Fibroblast of pulmonary artery (primary cell): ENCODE measurements around the gene PDZD8.

ENCODE experiments used
- DNase-seq: peaks from one replicate; pipeline ENCODE4 v3.0.0-alpha.2; 2010; ENCODE audit warnings: low read depth
- H3K4me3 ChIP-seq: replicated peaks from 2 replicates; pipeline ENCODE4 v1.5.1; 2011; ENCODE audit warnings: low read depth, mild to moderate bottlenecking, control low read depth, low read length, moderate library complexity
- TF ChIP-seq, protein P1 (sequence below): IDR thresholded peaks from 2 replicates; pipeline ENCODE4 v1.5.1; 2011; ENCODE audit warnings: mild to moderate bottlenecking, control low read depth, low read length, inconsistent platforms; ENCODE audit errors: missing control alignments

PDZD8 gene

DNA sequence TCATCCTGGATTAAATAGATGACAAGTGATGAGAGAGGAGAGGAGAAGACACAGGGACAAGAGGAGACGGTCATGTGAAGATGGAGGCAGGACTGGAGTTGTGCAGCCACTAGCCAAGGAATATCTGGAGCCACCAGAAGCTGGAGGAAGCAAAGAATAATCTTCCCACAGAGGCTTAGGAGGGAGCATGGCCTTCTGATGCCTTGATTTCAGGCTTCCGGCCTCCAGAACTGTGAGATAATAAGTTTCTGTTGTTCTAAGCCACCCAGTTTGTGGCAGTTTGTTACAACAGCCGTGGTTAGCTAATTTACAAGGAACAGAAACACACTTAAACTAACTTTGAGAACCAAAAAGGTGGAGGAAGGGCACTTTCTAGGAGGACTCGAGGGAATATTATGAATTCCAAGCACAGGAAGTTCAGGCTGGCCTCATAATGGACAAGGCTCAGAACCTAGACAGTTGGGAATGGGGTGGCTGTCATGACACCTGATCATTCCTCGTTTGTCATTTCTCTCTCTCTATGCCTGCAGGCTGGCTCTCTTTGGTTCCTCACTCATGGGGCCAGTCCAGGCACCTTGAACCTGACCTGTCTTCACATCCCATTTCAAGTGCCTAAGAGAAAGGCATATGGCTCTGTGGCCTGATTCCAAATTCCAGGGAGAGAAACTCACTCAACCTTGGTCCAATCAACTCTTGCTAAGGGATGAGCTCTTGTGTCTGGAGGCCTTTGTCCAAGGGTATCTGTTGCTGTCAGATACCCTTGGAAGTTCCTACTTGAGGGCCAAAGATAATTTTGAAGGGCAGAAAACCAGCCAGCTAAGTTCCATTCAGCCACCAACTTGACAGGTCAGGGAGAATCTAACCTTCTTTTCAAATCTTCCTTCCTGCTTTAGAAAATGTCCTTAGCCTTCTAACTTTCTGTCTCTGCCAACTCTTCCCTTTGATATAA lies 33.5 kb upstream of the PDZD8 start:
- no peak overlapping the region for H3K4me3 ChIP-seq
- TF ChIP-seq, protein P1, sequence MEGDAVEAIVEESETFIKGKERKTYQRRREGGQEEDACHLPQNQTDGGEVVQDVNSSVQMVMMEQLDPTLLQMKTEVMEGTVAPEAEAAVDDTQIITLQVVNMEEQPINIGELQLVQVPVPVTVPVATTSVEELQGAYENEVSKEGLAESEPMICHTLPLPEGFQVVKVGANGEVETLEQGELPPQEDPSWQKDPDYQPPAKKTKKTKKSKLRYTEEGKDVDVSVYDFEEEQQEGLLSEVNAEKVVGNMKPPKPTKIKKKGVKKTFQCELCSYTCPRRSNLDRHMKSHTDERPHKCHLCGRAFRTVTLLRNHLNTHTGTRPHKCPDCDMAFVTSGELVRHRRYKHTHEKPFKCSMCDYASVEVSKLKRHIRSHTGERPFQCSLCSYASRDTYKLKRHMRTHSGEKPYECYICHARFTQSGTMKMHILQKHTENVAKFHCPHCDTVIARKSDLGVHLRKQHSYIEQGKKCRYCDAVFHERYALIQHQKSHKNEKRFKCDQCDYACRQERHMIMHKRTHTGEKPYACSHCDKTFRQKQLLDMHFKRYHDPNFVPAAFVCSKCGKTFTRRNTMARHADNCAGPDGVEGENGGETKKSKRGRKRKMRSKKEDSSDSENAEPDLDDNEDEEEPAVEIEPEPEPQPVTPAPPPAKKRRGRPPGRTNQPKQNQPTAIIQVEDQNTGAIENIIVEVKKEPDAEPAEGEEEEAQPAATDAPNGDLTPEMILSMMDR, result no peak
- DNase-seq, result no peak

DNA sequence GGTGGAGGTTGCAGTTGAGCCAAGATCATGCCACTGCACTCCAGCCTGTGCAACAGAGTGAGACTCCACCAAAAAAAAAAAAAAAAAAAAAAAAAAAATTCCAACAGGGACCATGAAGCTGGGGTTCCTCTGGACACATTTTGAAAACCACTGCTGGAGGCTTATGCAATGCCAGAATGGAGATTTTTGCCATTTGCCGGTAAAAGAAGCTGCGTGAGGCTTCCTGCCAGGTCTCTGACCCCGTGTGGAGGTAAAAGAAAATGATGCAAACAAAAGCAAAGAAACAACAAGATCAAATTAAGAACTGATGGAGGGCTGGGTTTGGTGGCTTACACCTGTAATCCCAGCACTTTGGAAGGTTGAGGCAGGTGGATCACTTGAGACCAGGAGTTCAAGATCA lies 30.5 kb upstream of the PDZD8 start:
- H3K4me3 ChIP-seq, result no peak overlapping the region
- DNase-seq, result no peak
- TF ChIP-seq, protein P1, result no peak

DNA sequence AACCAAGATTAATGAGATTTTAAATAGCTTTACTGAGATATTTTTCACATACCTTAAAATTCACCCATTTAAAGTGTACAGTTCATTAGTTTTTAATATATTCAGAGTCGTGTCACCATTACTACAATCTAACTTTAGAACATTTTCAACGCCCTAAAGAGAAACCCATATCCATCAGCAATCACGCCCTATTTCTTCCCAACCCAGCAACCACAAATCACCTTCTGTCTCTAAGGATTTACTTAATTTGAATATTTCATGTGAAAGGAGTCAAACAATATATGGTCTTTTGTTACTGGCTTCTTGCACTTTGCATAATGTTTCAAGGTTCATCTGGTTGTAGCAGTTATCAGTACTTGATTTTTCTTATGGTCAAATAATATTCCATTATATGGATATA lies 25.1 kb upstream of the PDZD8 start:
- H3K4me3 ChIP-seq, result no peak overlapping the region
- no peak for DNase-seq
- TF ChIP-seq, protein P1, result no peak

DNA sequence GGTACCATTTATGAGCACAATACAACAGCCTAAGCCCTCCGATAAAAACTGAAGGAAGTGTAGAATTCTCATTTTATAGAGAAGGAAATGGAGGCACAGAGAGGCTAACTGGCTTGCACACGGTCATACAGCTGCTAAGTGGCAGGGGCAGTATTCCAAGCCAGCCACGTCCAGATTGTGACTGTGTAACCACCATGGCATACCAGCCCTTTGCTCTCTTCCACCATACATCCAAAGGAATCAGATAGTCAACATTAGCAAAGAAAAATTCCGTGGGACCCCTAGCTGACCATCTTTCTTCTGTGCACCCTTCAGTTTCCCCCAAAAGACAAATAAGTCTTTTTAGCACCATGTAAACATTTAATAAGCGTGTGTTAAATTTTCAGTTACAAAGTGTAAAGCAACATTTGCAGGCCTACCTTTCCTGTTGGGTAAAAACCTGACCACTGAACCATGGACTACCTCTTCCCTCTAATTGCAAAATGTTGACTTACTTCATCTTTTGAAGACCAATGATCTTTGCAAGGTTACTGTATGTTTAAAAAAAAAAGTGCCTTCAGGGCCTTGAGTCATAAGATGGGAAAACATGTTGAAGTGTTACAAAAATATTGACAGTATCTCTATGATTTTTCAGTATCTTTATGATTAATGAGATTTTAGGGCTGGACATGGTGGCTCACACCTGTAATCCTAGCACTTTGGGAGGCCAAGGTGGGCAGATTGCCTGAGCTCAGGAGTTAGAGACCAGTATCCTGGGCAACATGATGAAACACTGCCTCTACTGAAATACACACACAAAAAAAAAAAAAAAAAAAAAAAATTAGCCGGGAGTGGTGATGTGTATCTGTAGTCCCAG lies 24.3 kb upstream of the PDZD8 start:
- TF ChIP-seq, protein P1, result no peak

DNA sequence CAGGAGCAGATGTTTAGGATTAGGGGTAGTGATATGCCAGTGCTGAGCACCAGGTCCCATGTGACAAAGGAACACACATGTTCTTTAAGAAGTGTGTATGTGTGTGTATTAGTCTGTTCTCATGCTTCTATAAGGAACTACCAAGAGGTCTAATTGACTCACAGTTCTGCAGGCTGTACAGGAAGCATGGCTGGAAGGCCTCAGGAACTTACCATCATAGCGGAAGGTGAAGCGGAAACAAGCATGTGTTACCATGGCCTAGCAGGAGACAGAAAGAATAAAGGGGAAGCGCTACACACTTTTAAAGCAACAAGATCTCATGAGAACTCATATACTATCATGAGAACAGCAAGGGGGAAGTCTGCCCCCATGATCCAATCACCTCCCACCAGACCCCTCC lies 22.8 kb upstream of the PDZD8 start:
- no peak overlapping the region for H3K4me3 ChIP-seq
- DNase-seq, result no peak
- TF ChIP-seq, protein P1, result no peak

More for the DNA sequence above, 24.3 kb upstream of the PDZD8 start:
- no peak for DNase-seq
- no peak overlapping the region for H3K4me3 ChIP-seq

DNA sequence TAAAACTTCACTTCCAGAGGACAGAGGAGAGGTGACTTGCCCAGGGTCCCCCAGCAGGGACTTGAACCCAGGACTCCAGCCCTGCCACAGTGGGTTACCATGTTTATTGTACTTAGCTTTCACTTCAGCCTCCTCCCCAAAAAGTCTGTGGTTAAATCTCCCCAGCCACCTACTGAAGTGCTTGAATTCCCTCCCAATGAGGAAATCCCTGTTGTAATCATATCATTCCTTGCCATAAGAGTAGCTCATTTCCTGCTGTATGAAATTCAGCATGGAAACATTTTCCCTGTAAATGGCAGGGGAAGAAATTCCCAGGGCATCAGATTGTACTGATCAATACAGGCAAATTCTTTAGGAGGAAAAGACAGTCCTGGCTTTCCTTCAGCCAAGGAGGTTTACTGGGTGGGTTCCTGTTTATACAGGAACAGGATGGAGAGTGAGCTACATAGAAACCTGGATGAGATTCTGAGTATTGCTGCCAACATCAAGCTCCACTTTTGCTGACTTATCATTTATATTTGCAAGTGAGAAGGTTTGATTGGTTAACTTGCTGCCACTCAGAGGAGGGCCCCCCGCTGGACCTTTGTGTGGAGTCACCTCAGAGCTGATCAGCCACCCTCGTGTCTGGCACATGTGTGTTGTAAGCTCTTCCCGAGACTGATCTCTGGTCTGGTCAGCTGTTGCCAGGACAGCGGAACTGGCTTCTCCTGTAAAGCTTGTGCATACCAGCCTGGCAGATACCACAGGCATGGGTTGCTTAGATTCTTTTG lies 16.4 kb upstream of the PDZD8 start:
- TF ChIP-seq, protein P1, result no peak
- H3K4me3 ChIP-seq, result no peak overlapping the region
- peak; percentile 61 for DNase-seq
